ENCODE data around the gene YJU2.
"Not testable (repeated sequence)": the region's sequence is repeated elsewhere in the genome, so short reads cannot be mapped to it uniquely, and the experiment has no call there.

YJU2 gene

GRCh38 chr19:4272894-4273293 lies 26.0 kb downstream of the YJU2 start:
- no peak for DNase-seq (ENCODE audit: low read depth)
- no peak overlapping the region for H3K4me3 ChIP-seq (ENCODE audit: low read depth, low read length)
- TF ChIP-seq, protein P1, sequence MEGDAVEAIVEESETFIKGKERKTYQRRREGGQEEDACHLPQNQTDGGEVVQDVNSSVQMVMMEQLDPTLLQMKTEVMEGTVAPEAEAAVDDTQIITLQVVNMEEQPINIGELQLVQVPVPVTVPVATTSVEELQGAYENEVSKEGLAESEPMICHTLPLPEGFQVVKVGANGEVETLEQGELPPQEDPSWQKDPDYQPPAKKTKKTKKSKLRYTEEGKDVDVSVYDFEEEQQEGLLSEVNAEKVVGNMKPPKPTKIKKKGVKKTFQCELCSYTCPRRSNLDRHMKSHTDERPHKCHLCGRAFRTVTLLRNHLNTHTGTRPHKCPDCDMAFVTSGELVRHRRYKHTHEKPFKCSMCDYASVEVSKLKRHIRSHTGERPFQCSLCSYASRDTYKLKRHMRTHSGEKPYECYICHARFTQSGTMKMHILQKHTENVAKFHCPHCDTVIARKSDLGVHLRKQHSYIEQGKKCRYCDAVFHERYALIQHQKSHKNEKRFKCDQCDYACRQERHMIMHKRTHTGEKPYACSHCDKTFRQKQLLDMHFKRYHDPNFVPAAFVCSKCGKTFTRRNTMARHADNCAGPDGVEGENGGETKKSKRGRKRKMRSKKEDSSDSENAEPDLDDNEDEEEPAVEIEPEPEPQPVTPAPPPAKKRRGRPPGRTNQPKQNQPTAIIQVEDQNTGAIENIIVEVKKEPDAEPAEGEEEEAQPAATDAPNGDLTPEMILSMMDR (IDR thresholded peaks at IDR 0.05; ENCODE audit: control insufficient read depth, extremely low read depth, insufficient read depth), result no peak

GRCh38 chr19:4274321-4274686 lies 27.4 kb downstream of the YJU2 start:
- H3K4me3 ChIP-seq (ENCODE audit: low read depth, low read length), result not testable (repeated sequence)

DNA sequence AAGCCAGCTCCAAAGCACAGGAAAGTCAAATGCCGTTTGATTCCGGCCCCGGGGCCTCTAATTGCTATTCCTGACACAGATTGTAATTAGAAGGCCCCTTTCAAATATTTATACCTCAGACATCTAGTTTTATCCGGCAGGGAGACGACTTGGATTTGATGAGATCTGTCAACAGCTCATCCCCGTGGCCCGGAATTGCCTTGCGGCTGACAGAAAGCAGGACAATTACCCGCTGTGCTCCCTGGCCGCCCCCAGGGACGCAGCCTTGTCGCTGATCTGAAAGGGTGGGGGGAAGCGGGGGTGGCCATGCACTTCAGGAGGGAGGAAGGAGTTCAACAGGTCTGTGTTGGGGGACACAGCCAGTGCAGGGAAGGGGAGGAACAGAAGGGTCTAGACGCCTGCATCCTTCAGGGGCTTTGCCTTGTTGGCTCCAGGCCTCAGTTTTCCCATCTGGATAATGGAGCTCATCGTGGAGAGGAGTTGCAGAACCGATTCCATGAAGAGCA lies 30.4 kb downstream of the YJU2 start:
- no peak overlapping the region for H3K4me3 ChIP-seq (ENCODE audit: low read depth, low read length)
- TF ChIP-seq, protein P1 (IDR thresholded peaks at IDR 0.05; ENCODE audit: control insufficient read depth, extremely low read depth, insufficient read depth), result no peak
- no peak for DNase-seq (ENCODE audit: low read depth)

More at GRCh38 chr19:4274321-4274686, 27.4 kb downstream of the YJU2 start:
- DNase-seq (ENCODE audit: low read depth), result not testable (repeated sequence)

DNA sequence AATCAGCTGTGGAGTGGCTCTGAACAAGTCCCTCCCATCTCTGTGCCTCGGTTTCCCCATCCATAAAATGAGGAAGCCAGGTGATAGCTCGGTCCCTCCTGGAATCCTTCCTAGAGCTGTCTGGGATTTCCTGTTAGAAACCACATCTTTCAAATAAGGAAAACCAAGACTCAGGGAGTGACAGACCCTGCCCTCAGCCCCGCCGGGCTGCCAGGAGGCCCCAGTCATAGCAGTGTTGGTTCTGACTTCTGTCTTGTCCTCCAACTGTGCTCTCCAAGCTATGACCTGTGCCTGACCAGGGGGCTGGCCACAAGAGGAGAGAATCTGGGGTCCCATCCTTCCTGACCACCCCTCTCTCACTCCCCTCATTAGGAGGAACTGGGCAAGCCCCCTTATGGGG lies 31.1 kb downstream of the YJU2 start:
- no peak overlapping the region for H3K4me3 ChIP-seq (ENCODE audit: low read depth, low read length)
- TF ChIP-seq, protein P1 (IDR thresholded peaks at IDR 0.05; ENCODE audit: control insufficient read depth, extremely low read depth, insufficient read depth), result no peak

DNA sequence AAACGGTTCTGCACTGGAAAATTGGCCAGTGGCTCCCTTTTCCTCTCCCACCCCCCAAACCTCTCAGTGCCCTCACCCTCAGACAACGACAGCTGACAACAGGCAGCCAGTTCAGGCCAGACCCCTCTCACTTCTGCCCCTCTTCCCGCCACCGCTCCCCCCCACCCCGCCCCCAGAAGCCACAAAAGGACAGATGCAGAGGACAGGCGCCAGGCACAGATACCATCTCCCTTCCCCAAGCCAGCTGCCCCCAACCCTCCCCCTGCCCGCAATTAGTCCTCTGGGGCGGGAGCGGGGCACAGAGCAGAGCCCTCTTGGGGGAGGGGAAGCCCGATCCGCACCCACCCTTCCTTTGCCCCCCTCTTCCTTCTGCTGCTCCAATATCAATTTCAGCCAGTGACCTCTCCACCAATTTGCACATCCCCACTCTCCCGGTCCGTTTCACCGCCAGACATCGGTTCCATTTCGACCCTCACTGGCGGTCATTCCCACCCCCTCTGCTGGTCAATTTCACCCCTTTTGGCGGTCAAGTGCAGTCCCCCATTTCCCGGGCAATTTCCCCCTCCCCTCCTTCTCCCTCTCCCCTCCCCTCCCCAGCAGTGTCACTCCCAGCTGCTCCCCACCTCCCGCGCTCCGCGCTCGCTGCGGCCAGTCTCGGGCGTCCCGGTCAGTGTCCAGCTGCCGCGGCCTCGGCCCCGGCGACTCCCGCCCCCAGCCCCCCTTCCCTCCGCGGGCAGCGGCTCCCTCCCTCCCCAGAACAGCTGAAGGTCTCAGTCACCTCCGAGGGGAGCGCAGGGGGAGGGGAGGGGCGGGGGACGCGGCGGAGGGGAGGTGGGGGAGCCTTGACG lies 31.8 kb downstream of the YJU2 start, which contains the start of gene SHD:
Gene SHD (plus strand): TSS at position 848 of the 848 bp plus-strand sequence. CDS start 798 bp downstream, outside the sequence.
- no peak within 1 kb of the TSS for H3K4me3 ChIP-seq (ENCODE audit: low read depth, low read length)
- TF ChIP-seq, protein P1 (IDR thresholded peaks at IDR 0.05; ENCODE audit: control insufficient read depth, extremely low read depth, insufficient read depth), result no peak
- DNase-seq (ENCODE audit: low read depth), result no peak

More for the DNA sequence above, 31.1 kb downstream of the YJU2 start:
- DNase-seq (ENCODE audit: low read depth), result no peak

DNA sequence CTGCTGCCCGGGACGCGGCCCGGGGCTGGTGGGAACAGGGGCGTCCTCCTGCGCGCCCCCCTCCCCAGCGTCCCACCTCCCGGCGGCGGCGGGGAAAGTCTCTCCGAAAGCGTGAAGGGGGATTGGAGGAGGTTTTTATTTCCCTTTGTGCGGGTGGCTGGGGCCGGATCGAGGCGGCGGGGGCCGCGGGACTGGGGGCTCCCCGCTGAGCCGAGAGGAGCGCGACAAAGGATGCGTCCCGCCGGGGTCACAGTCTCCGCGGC lies 32.3 kb downstream of the YJU2 start:
- TF ChIP-seq, protein P1 (IDR thresholded peaks at IDR 0.05; ENCODE audit: control insufficient read depth, extremely low read depth, insufficient read depth), result no peak
- no peak overlapping the region for H3K4me3 ChIP-seq (ENCODE audit: low read depth, low read length)
- DNase-seq (ENCODE audit: low read depth), result no peak

- no peak overlapping the region for H3K4me3 ChIP-seq (ENCODE audit: low read depth, low read length)
- no peak for DNase-seq (ENCODE audit: low read depth)
- TF ChIP-seq, protein P1 (IDR thresholded peaks at IDR 0.05; ENCODE audit: control insufficient read depth, extremely low read depth, insufficient read depth), result no peak
Observed at GRCh38 chr19:4279530-4280422, 32.9 kb downstream of the YJU2 start.

Measured in LNCaP clone FGC (cell line).